ENCODE results near the gene SERPINB6.

Gene SERPINB6

GRCh38 chr6:2948228-2949025 is 22.9 kb downstream of the SERPINB6 start:
- Histone ChIP-seq H3K27me3 (replicated peaks) (no peaks in the 10 kb centered on the region), H3K27ac (no peak overlapping the region), H3K4me3 (ENCODE audit: low read depth, low read length) (no peak overlapping the region), H3K36me3 (replicated peaks) (peaks cover 25% of the 10 kb centered on the region)
- no peak for TF ChIP-seq CTCF (IDR thresholded peaks at IDR 0.05; ENCODE audit: low read depth, low read length, missing control alignments)
- no peak for DNase-seq
- in situ Hi-C loops (cut with HindIII; ENCODE audit: low pct_ligation_motif_present, low sequenced_read_pairs) = no loop called here

- H3K27ac ChIP-seq = no peak overlapping the region
- no peak overlapping the region for H3K4me3 ChIP-seq (ENCODE audit: low read depth, low read length)
- DNase-seq = no peak
- H3K27me3 ChIP-seq (replicated peaks) = no peaks in the 10 kb centered on the region
- in situ Hi-C loops (cut with HindIII; ENCODE audit: low pct_ligation_motif_present, low sequenced_read_pairs) = no loop called here
- peaks cover 25% of the 10 kb centered on the region for H3K36me3 ChIP-seq (replicated peaks)
- no peak for TF ChIP-seq CTCF (IDR thresholded peaks at IDR 0.05; ENCODE audit: low read depth, low read length, missing control alignments)
Measured at GRCh38 chr6:2947445-2947844, 23.9 kb downstream of the SERPINB6 start.

GRCh38 chr6:2945153-2945452 is 26.3 kb downstream of the SERPINB6 start:
- TF ChIP-seq CTCF (IDR thresholded peaks at IDR 0.05; ENCODE audit: low read depth, low read length, missing control alignments) = no peak
- Histone ChIP-seq H3K27me3 (replicated peaks) (no peaks in the 10 kb centered on the region), H3K27ac (no peak overlapping the region), H3K36me3 (replicated peaks) (peaks cover 25% of the 10 kb centered on the region), H3K4me3 (ENCODE audit: low read depth, low read length) (no peak overlapping the region)
- no peak for DNase-seq
- in situ Hi-C loops (cut with HindIII; ENCODE audit: low pct_ligation_motif_present, low sequenced_read_pairs) = no loop called here

- Histone ChIP-seq H3K27ac (no peak overlapping the region), H3K27me3 (replicated peaks) (no peaks in the 10 kb centered on the region), H3K4me3 (ENCODE audit: low read depth, low read length) (no peak overlapping the region), H3K36me3 (replicated peaks) (peaks cover 20% of the 10 kb centered on the region)
- no peak for DNase-seq
- TF ChIP-seq CTCF (IDR thresholded peaks at IDR 0.05; ENCODE audit: low read depth, low read length, missing control alignments) = no peak
- in situ Hi-C loops (cut with HindIII; ENCODE audit: low pct_ligation_motif_present, low sequenced_read_pairs) = no loop called here
Measured at GRCh38 chr6:2944405-2945152, 26.8 kb downstream of the SERPINB6 start.

GRCh38 chr6:2943564-2943955 is 27.8 kb downstream of the SERPINB6 start:
- H3K36me3 ChIP-seq (replicated peaks) = peaks cover 18% of the 10 kb centered on the region
- no peak for TF ChIP-seq CTCF (IDR thresholded peaks at IDR 0.05; ENCODE audit: low read depth, low read length, missing control alignments)
- no peak for DNase-seq
- no peak overlapping the region for H3K27ac ChIP-seq
- no peaks in the 10 kb centered on the region for H3K27me3 ChIP-seq (replicated peaks)
- H3K4me3 ChIP-seq (ENCODE audit: low read depth, low read length) = no peak overlapping the region
- in situ Hi-C loops (cut with HindIII; ENCODE audit: low pct_ligation_motif_present, low sequenced_read_pairs) = no loop called here

Data from brain microvascular endothelial cell (primary cell).